ENCODE measurements around the gene PRDM16. TPM values are rescaled to one million over a fixed set of nuclear protein-coding genes. Genes with fewer than 3 reads are reported as not detected.

The PRDM16 gene
- total RNA-seq, 1 experiment from 2014 or later: 6.1 TPM

DNA sequence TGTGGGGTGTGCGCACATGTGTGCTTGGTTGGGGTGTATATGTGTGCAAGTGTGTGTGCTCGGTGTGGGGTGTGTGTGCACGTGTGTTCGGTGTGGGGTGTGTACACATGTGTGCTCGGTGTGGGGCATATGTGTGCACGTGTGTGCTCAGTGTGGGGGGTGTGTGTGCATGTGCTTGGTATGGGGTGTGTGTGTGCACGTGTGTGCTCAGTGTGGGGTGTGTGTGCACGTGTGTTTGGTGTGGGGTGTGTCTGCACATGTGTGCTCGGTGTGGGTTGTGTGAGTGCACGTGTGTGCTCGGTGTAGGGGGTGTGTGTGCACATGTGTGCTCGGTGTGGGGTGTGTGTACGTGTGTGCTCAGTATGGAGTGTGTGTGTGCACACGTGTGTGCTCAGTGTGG lies 77.5 kb downstream of the PRDM16 start:
- Histone ChIP-seq H3K9me3 (ENCODE audit: control insufficient read depth in 1 of 2, insufficient read depth in 1 of 2, low read depth in 1 of 2, low read length in 2 of 2) (no peaks in the 10 kb centered on the region), H2AFZ (ENCODE audit: low read depth, low read length, poor library complexity, severe bottlenecking) (no peak overlapping the region), H3K9me2 (ENCODE audit: insufficient read depth) (no peaks in the 10 kb centered on the region), H3K27me3 (ENCODE audit: insufficient read depth, low read length) (no peaks in the 10 kb centered on the region), H3K36me3 (ENCODE audit: control insufficient read depth in 1 of 2, insufficient read depth in 2 of 2, low read length in 2 of 2) (no peaks in the 10 kb centered on the region), H3K4me3 (replicated peaks in 1 of 2; ENCODE audit: low read depth in 1 of 2, low read length in 2 of 2) (no peak overlapping the region), H3K4me2 (ENCODE audit: low read length) (no peak overlapping the region), H4K20me1 (ENCODE audit: insufficient read depth) (no peaks in the 10 kb centered on the region), H3K9ac (ENCODE audit: low read length) (no peak overlapping the region), H3K79me2 (ENCODE audit: insufficient read depth, low read length) (no peaks in the 10 kb centered on the region), H3K4me1 (ENCODE audit: control insufficient read depth in 1 of 2, insufficient read depth in 2 of 2, low read length in 2 of 2) (no peaks in the 10 kb centered on the region), H3K27ac (ENCODE audit: low read depth, low read length) (no peak overlapping the region)
- TF ChIP-seq CEBPB (IDR thresholded peaks at IDR 0.05; ENCODE audit: low read depth) (no peak), EZH2 (IDR thresholded peaks at IDR 0.05) (no peak), FOSL1 (IDR thresholded peaks at IDR 0.05; ENCODE audit: low read depth) (no peak), RAD21 (IDR thresholded peaks at IDR 0.05; ENCODE audit: low read depth) (no peak), SIN3A (IDR thresholded peaks at IDR 0.05; ENCODE audit: low read depth) (no peak), SRF (IDR thresholded peaks at IDR 0.05; ENCODE audit: low read depth) (no peak), EZH2phosphoT487 (IDR thresholded peaks at IDR 0.05; ENCODE audit: borderline replicate concordance) (no peak)
- intact Hi-C loops (cut with micrococcal nuclease): no loop called here
- ATAC-seq: no peak
- ChIA-PET RAD21 (ENCODE audit: low non-redundant PET in 1 of 2, low total read pairs in 2 of 2, uncharacterized antibody in 2 of 2, unreplicated experiment in 2 of 2) (no interaction called here), POLR2A (no interaction called here), CTCF (no interaction called here)
- DNase-seq (ENCODE audit: low read depth, low spot score): no peak
- BruUV-seq (replicated peaks): no TSS peak

- Histone ChIP-seq H3K36me3 (ENCODE audit: control insufficient read depth in 1 of 2, insufficient read depth in 2 of 2, low read length in 2 of 2) (no peaks in the 10 kb centered on the region), H3K9me3 (ENCODE audit: control insufficient read depth in 1 of 2, insufficient read depth in 1 of 2, low read depth in 1 of 2, low read length in 2 of 2) (no peaks in the 10 kb centered on the region), H2AFZ (ENCODE audit: low read depth, low read length, poor library complexity, severe bottlenecking) (no peak overlapping the region), H3K4me2 (ENCODE audit: low read length) (no peak overlapping the region), H3K79me2 (ENCODE audit: insufficient read depth, low read length) (no peaks in the 10 kb centered on the region), H3K9ac (ENCODE audit: low read length) (no peak overlapping the region), H3K27me3 (ENCODE audit: insufficient read depth, low read length) (no peaks in the 10 kb centered on the region), H4K20me1 (ENCODE audit: insufficient read depth) (no peaks in the 10 kb centered on the region), H3K4me3 (replicated peaks in 1 of 2; ENCODE audit: low read depth in 1 of 2, low read length in 2 of 2) (no peak overlapping the region), H3K9me2 (ENCODE audit: insufficient read depth) (no peaks in the 10 kb centered on the region), H3K4me1 (ENCODE audit: control insufficient read depth in 1 of 2, insufficient read depth in 2 of 2, low read length in 2 of 2) (no peaks in the 10 kb centered on the region), H3K27ac (ENCODE audit: low read depth, low read length) (no peak overlapping the region)
- TF ChIP-seq, protein P1, sequence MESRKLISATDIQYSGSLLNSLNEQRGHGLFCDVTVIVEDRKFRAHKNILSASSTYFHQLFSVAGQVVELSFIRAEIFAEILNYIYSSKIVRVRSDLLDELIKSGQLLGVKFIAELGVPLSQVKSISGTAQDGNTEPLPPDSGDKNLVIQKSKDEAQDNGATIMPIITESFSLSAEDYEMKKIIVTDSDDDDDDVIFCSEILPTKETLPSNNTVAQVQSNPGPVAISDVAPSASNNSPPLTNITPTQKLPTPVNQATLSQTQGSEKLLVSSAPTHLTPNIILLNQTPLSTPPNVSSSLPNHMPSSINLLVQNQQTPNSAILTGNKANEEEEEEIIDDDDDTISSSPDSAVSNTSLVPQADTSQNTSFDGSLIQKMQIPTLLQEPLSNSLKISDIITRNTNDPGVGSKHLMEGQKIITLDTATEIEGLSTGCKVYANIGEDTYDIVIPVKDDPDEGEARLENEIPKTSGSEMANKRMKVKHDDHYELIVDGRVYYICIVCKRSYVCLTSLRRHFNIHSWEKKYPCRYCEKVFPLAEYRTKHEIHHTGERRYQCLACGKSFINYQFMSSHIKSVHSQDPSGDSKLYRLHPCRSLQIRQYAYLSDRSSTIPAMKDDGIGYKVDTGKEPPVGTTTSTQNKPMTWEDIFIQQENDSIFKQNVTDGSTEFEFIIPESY (IDR thresholded peaks at IDR 0.05; ENCODE audit: extremely low read depth, insufficient replicate concordance, low read length): no peak
- TF ChIP-seq, protein P2, sequence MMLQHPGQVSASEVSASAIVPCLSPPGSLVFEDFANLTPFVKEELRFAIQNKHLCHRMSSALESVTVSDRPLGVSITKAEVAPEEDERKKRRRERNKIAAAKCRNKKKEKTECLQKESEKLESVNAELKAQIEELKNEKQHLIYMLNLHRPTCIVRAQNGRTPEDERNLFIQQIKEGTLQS (IDR thresholded peaks at IDR 0.05): no peak
- TF ChIP-seq JUND (IDR thresholded peaks at IDR 0.05) (no peak), SIN3A (IDR thresholded peaks at IDR 0.05; ENCODE audit: low read depth) (no peak), EZH2phosphoT487 (IDR thresholded peaks at IDR 0.05; ENCODE audit: borderline replicate concordance) (no peak), SP1 (IDR thresholded peaks at IDR 0.05; ENCODE audit: low read depth) (no peak), CTCF (IDR thresholded peaks at IDR 0.05 in 2 of 3, conservative IDR thresholded peaks at IDR 0.05 in 1 of 3; ENCODE audit: borderline replicate concordance in 1 of 3, insufficient read depth in 1 of 3, low read depth in 2 of 3, low read length in 2 of 3) (no peak), YY1 (IDR thresholded peaks at IDR 0.05; ENCODE audit: extremely low read depth, insufficient replicate concordance, low read depth, low read length) (no peak)
- POLR2A ChIA-PET: no interaction called here
- no TSS peak for BruUV-seq (replicated peaks)
- intact Hi-C loops (cut with micrococcal nuclease): no loop called here
- CTCF ChIA-PET: no interaction called here
- no peak for DNase-seq (ENCODE audit: low read depth, low spot score)
- no peak for ATAC-seq
- RAD21 ChIA-PET (ENCODE audit: low non-redundant PET in 1 of 2, low total read pairs in 2 of 2, uncharacterized antibody in 2 of 2, unreplicated experiment in 2 of 2): no interaction called here
Observed at GRCh38 chr1:3146907-3147306, 77.9 kb downstream of the PRDM16 start.
